ENCODE measurements around the gene LENG8. TPM values are rescaled to one million over a fixed set of nuclear protein-coding genes. Genes with fewer than 3 reads are reported as not detected.

LENG8 gene
- total RNA-seq, 1 experiment from 2014 or later: 196 TPM

GRCh38 chr19:54454781-54455675, 6.0 kb downstream of the LENG8 start:
- H3K27ac ChIP-seq (ENCODE audit: low read depth, low read length): no peak overlapping the region
- H3K36me3 ChIP-seq (ENCODE audit: control insufficient read depth in 1 of 2, insufficient read depth in 2 of 2, low read length in 2 of 2): peaks cover 65 to 82% of the 10 kb centered on the region in 2 experiments; a peak in 3 of 4 replicates
- peaks cover 7% of the 10 kb centered on the region; the same call in 1 of the 2 replicates for H4K20me1 ChIP-seq (ENCODE audit: insufficient read depth)
- H3K9ac ChIP-seq (ENCODE audit: low read length): no peak overlapping the region
- BruUV-seq (replicated peaks): no TSS peak
- H3K4me3 ChIP-seq (replicated peaks in 1 of 2; ENCODE audit: low read depth in 1 of 2, low read length in 2 of 2): no peak overlapping the region
- ChIA-PET POLR2A (interaction anchor here (1.8 kb wide), 1 partner anchor 9 kb away, joined by 7 read pairs; the partner anchor contains the start of gene LENG9), RAD21 (ENCODE audit: low non-redundant PET in 1 of 2, low total read pairs in 2 of 2, uncharacterized antibody in 2 of 2, unreplicated experiment in 2 of 2) (no interaction called here), CTCF (no interaction called here)
- ATAC-seq: no peak
- TF ChIP-seq FOSL1 (IDR thresholded peaks at IDR 0.05; ENCODE audit: low read depth) (no peak), SRF (IDR thresholded peaks at IDR 0.05; ENCODE audit: low read depth) (no peak)
- H2AFZ ChIP-seq (ENCODE audit: low read depth, low read length, poor library complexity, severe bottlenecking): no peak overlapping the region
- no peaks in the 10 kb centered on the region for H3K27me3 ChIP-seq (ENCODE audit: insufficient read depth, low read length)
- H3K4me1 ChIP-seq (ENCODE audit: control insufficient read depth in 1 of 2, insufficient read depth in 2 of 2, low read length in 2 of 2): peaks cover 7 to 12% of the 10 kb centered on the region in 2 experiments; a peak in 3 of 4 replicates
- no peak for DNase-seq (ENCODE audit: low read depth, low spot score)
- H3K9me2 ChIP-seq (ENCODE audit: insufficient read depth): no peaks in the 10 kb centered on the region
- peaks cover 97% of the 10 kb centered on the region for H3K79me2 ChIP-seq (ENCODE audit: insufficient read depth, low read length)
- H3K9me3 ChIP-seq (ENCODE audit: control insufficient read depth in 1 of 2, insufficient read depth in 1 of 2, low read depth in 1 of 2, low read length in 2 of 2): no peaks in the 10 kb centered on the region
- intact Hi-C loops (cut with micrococcal nuclease): no loop called here
- H3K4me2 ChIP-seq (ENCODE audit: low read length): no peak overlapping the region

- BruUV-seq (replicated peaks): no TSS peak
- no peaks in the 10 kb centered on the region for H3K9me2 ChIP-seq (ENCODE audit: insufficient read depth)
- DNase-seq (ENCODE audit: low read depth, low spot score): no peak
- RAD21 ChIA-PET (ENCODE audit: low non-redundant PET in 1 of 2, low total read pairs in 2 of 2, uncharacterized antibody in 2 of 2, unreplicated experiment in 2 of 2): no interaction called here
- POLR2A ChIA-PET: interaction anchor here (1.8 kb wide), 1 partner anchor 8 kb away, joined by 7 read pairs; the partner anchor contains the start of gene LENG9
- H3K4me3 ChIP-seq (replicated peaks in 1 of 2; ENCODE audit: low read depth in 1 of 2, low read length in 2 of 2): no peak overlapping the region
- TF ChIP-seq FOSL1 (IDR thresholded peaks at IDR 0.05; ENCODE audit: low read depth) (no peak), MAX (IDR thresholded peaks at IDR 0.05) (no peak), POLR2AphosphoS5 (IDR thresholded peaks at IDR 0.05; ENCODE audit: low read depth, low read length) (no peak), ZBTB33 (IDR thresholded peaks at IDR 0.05; ENCODE audit: extremely low read depth, insufficient replicate concordance, low read length) (no peak), SRF (IDR thresholded peaks at IDR 0.05; ENCODE audit: low read depth) (no peak), CTCF (IDR thresholded peaks at IDR 0.05 in 2 of 3, conservative IDR thresholded peaks at IDR 0.05 in 1 of 3; ENCODE audit: borderline replicate concordance in 1 of 3, insufficient read depth in 1 of 3, low read depth in 2 of 3, low read length in 2 of 3) (no peak), ELF1 (IDR thresholded peaks at IDR 0.05; ENCODE audit: borderline replicate concordance, low read depth) (no peak), ATF3 (IDR thresholded peaks at IDR 0.05) (no peak), EZH2phosphoT487 (IDR thresholded peaks at IDR 0.05; ENCODE audit: borderline replicate concordance) (no peak), ZFX (IDR thresholded peaks at IDR 0.05) (no peak), RAD21 (IDR thresholded peaks at IDR 0.05; ENCODE audit: low read depth) (no peak), CEBPB (IDR thresholded peaks at IDR 0.05; ENCODE audit: low read depth) (no peak)
- H4K20me1 ChIP-seq (ENCODE audit: insufficient read depth): peaks cover 7% of the 10 kb centered on the region; the same call in 1 of the 2 replicates
- peaks cover 3 to 4% of the 10 kb centered on the region in 2 experiments; a peak in 3 of 4 replicates for H3K4me1 ChIP-seq (ENCODE audit: control insufficient read depth in 1 of 2, insufficient read depth in 2 of 2, low read length in 2 of 2)
- no peak overlapping the region for H3K27ac ChIP-seq (ENCODE audit: low read depth, low read length)
- H3K36me3 ChIP-seq (ENCODE audit: control insufficient read depth in 1 of 2, insufficient read depth in 2 of 2, low read length in 2 of 2): peaks cover 68 to 81% of the 10 kb centered on the region in 2 experiments; a peak in 3 of 4 replicates
- H3K27me3 ChIP-seq (ENCODE audit: insufficient read depth, low read length): no peaks in the 10 kb centered on the region
- H3K79me2 ChIP-seq (ENCODE audit: insufficient read depth, low read length): peaks cover 94% of the 10 kb centered on the region
- CTCF ChIA-PET: no interaction called here
- no peaks in the 10 kb centered on the region for H3K9me3 ChIP-seq (ENCODE audit: control insufficient read depth in 1 of 2, insufficient read depth in 1 of 2, low read depth in 1 of 2, low read length in 2 of 2)
- ATAC-seq: no peak
- no peak overlapping the region for H3K4me2 ChIP-seq (ENCODE audit: low read length)
- intact Hi-C loops (cut with micrococcal nuclease): no loop called here
- no peak overlapping the region for H3K9ac ChIP-seq (ENCODE audit: low read length)
- no peak overlapping the region for H2AFZ ChIP-seq (ENCODE audit: low read depth, low read length, poor library complexity, severe bottlenecking)
These were observed 6.9 kb downstream of the LENG8 start for GRCh38 chr19:54455786-54456422.

Data from HCT116 (cell line).